Smooth muscle cell of the pulmonary artery (primary cell): ENCODE measurements around the gene URB1. TPM values are rescaled to one million over a fixed set of nuclear protein-coding genes. Genes with fewer than 3 reads are reported as not detected.

ENCODE experiments used
- total RNA-seq: library from RNA; depleted of rRNA; stranded (reverse); fragments of >200 nt; gene quantifications from 2 replicates; pipeline ENCODE4 v1.2.3, GENCODE V29; 2014

URB1 gene, protein sequence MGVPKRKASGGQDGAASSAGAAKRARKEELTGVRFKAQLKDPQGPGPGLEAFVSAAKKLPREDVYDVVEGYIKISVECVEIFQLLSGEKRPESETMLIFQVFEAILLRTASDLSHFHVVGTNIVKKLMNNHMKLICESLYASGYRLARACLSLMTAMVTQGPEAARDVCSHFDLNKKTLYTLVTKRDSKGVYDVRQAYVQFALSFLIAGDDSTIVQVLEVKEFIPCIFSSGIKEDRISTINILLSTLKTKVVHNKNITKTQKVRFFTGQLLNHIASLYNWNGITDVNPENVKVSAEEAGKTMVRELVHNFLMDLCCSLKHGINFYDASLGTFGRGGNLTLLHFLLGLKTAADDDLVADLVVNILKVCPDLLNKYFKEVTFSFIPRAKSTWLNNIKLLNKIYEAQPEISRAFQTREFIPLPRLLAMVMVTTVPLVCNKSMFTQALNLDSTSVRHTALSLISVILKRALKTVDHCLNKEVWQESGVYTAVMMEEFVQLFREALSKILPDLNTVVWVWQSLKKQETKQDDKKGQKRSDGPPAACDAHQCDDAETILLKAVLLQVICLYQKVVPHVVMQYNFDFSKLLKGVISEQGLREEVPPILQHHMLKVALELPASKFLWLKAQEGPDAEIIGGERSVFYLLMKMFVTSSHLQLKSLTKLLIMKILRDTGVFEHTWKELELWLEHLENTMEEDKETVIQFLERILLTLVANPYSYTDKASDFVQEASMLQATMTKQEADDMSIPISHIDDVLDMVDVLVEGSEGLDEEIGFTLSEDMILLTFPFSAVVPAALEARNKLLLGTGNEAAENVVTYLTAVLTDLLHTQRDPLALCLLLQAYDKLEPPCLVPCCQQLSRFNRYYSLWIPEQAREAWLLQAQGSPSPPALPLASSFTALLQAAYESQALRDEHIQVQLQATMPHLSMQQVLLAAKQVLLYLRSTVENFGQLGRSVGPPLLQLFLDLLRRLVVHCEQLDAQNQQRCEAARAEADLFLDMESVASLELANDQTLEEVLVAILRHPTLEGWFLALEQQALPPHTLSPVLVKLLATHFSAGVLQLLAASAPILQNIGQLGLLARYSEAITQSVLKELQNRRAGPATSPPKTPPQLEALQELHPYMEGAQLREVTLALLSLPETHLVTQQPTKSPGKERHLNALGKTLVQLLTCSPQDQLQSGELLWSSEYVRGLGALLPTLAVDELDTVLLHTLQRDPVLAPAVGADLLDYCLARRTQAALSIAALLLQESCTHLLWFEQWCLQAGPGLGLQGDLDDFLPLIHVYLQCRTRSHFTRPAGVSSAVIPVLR (N-terminal part only)
- 27.6 and 30.0 TPM in 2 replicates for total RNA-seq

DNA sequence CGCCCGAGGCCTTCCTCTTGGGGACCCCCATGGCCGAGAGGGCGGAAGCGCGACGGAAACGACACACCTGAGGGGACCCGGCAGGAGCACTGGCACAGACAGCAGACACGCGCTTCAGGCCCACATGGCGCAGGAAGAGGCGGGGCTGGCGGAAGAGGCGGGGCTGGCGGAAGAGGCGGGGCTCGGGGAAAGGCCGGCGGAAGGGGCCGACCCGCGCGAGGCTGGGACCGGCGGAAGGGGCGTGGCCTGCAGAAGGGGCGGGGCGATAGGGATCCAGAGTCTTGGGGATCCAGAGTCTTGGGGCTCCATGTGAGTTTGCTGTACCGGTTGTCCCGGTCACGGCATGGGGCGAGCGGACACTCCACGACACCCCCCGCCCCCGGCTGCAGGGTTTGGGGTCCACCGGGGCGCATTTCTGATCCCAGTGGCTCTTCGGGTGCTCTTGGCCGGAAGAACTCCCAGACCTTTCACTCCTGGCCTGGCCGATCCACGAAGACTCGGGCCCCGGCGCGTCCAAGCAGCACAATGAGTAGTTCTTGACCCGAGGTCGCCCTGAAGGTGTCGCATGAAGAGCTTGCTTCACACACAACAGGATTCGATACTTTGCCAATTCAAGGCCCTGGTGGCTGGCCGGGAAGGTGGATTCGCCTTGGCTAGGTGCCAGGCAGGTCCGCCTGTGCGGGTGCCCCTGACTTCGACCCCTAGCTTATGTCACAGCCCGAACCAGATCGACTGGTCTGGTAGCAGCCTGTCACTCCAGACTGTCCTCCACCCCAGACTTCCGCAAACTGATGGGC lies at the start of gene URB1:
Gene URB1 (minus strand): TSS at position 133 of the 797 bp plus-strand sequence. CDS start 102 bp downstream, at position 31.

DNA sequence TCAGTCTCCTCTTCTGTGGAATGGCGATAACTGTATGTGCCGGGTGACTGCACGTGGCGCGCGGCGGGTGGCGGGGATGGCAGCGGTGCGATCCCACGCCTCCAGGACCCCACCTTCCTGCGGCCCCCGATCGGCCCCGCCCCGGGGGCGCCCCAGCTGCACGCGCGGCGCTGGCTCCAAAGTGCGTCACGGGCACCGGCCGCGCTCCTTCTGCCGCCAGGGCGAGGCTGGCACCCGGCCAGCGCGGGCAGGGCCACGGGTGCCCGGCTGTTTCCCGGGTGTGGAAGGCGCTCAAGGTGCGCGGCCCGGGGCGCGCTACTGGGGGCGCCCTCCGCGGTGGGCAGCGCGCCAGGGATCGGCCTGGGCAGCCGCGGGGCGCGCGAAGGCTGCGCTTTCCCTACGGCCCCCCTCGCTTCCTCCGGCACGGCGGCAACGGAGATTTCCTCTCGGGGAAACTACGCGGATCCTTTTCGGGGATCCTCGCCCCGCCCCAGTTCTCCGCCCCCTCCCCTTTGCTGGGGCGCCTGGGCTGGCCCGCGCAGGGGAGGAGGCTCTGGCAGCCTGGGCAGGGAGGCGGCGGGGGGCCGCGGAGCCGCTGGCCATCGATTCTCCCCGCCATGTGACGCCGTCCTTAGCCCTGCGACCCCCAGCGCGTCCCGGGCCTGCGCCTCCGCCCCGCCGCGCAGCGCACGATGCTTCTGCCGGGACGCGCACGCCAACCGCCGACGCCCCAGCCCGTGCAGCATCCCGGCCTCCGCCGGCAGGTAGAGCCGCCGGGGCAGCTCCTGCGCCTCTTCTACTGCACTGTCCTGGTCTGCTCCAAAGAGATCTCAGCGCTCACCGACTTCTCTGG lies 19.6 kb upstream of the URB1 start, which contains the start of gene EVA1C:
Gene EVA1C (plus strand): TSS at position 545 of the 853 bp plus-strand sequence. CDS start 148 bp downstream, at position 693.

DNA sequence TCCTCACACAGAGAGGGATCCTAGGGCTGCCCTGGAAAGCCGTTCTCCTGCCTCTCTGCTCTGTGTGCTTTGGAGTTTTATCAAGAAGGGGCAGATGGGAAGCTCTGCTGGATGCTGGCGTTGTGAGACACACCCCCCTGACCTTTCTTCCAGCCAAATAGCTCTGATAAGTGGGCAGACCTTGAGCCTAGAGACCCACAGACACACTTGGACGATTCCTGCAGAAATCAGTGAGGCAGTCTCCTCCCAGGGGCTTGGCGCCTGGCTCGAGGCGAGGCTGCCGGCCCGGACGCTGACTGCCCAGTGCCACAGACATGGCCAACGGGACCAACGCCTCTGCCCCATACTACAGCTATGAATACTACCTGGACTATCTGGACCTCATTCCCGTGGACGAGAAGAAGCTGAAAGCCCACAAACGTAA lies 94.1 kb downstream of the URB1 start, which contains the start of gene MRAP:
Gene MRAP (plus strand): TSS at position 198 of the 424 bp plus-strand sequence. CDS start 117 bp downstream, at position 315.

DNA sequence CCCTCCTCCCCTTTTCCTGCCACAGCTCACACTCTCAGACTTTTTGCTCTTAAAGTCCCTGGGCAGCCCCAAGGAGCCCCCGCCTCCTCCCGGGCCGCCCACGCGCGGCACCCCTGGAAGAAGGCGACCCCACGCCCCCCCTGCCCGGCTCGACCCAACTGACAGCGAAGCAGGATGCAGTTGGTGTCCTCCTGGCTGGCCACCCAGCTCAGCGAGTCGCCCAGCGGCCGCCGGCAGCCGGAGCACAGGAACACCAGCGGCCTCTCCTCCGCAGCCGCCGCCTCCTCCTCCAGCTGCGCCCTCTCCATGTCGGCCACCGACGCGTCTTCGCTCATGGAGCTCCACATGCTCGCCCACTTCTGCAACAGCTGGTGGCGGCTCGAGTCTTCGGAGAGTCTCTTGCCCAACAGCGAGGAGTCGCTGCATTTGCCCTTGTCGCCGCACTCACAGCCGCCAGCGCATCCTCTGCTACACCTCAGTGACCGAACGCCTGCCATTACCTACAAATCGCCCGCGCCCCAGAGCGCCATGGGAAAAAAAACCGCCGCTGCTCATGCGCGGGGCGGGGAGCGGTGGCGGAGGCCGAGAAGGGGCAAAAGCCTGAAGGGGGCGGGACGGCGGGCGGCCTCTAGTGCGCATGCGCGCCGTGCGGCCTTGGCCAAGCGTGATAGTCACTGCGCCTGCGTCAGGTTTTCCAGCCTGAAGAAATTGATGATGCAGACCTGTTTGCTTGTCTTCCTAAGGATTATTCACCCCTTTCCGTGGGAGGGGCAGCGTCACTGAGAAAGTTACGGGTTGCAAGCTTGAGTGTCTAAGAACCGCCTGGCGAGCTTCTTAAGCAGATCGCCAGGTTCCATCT lies 114.1 kb downstream of the URB1 start, which contains the start of gene MIS18A:
Gene MIS18A (minus strand): TSS at position 532 of the 859 bp plus-strand sequence. CDS start 35 bp downstream, at position 497.

Other genes starting within 250 kb of the URB1 start
- 3.5 and 3.6 TPM in 2 replicates for gene MIS18A, start 114.0 kb downstream of the URB1 start, total RNA-seq
- 0.13 TPM in 1 of 2 replicates, not detected in the other for gene MRAP, start 94.2 kb downstream of the URB1 start, total RNA-seq
- 8.5 TPM in 2 replicates for gene EVA1C, start 19.7 kb upstream of the URB1 start, total RNA-seq
- gene TCP10L, start 192.5 kb upstream of the URB1 start, total RNA-seq: 0.26 and 0.65 TPM in 2 replicates
- 20.0 and 20.7 TPM in 2 replicates for gene CFAP298, start 219.4 kb upstream of the URB1 start, total RNA-seq